ENCODE data around the gene CCDC120. TPM values are rescaled to one million over a fixed set of nuclear protein-coding genes. Genes with fewer than 3 reads are reported as not detected.

The CCDC120 gene
- total RNA-seq, result 10 to 100 TPM; 12.5 to 14.2 (median 13.0) TPM
- total RNA-seq (2013), result 1.5 TPM

DNA sequence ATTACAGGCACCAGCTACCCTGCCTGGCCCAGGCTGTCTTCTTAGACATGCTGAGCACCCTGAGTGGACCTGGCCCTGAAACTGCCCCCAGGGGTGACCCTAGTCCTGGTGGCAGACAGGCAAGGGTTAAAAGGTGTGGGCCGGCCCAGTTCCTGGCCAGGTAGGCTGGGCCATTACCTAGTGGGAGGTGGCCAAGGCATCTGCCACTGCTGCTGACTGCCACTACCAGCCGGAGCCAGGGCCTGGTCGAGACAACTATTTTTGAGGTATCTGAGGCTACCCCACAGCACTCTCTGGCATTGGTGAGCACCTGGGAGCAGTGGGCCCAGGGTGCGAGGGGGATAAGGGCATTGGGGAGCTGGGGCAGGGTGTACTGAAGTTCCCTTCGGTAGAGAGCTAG is at the start of gene CCDC120:
Gene CCDC120 (plus strand): TSS at position 206 of the 400 bp plus-strand sequence. CDS start 3,043 bp downstream, outside the sequence.
- Histone ChIP-seq H3K27ac (ENCODE audit: low read length) (no peak within 1 kb of the TSS), H3K4me1 (ENCODE audit: control insufficient read depth, insufficient read depth, low read length) (peaks cover 11% of the 10 kb centered on the region), H3K4me3 (ENCODE audit: low read length) (no peak within 1 kb of the TSS), H3K36me3 (ENCODE audit: control insufficient read depth, insufficient read depth, low read length) (no peaks in the 10 kb centered on the region), H3K27me3 (ENCODE audit: control insufficient read depth, insufficient read depth, low read length) (no peaks in the 10 kb centered on the region), H3K9me3 (ENCODE audit: control insufficient read depth, insufficient read depth, low read length) (no peaks in the 10 kb centered on the region)
- H3K4me3 Mint-ChIP-seq, result no peak within 1 kb of the TSS
- no peak within 1 kb of the TSS for H3K27ac Mint-ChIP-seq
- intact Hi-C loops (cut with micrococcal nuclease), result no loop called here
- no peaks in the 10 kb centered on the region for H3K27me3 Mint-ChIP-seq (ENCODE audit: low read depth in 2 of 2)
- no peak for DNase-seq
- TF ChIP-seq CTCF (IDR thresholded peaks at IDR 0.05), result no peak
- H3K36me3 Mint-ChIP-seq, result no peaks in the 10 kb centered on the region
- peaks cover 0 to 18% of the 10 kb centered on the region in 2 donors for H3K4me1 Mint-ChIP-seq
- no peak for ATAC-seq
- H3K9me3 Mint-ChIP-seq, result no peaks in the 10 kb centered on the region
- 97% methylated on average over 4 of the region's 5 CpGs for WGBS (ENCODE audit: insufficient coverage)

- Histone ChIP-seq H3K36me3 (ENCODE audit: control insufficient read depth, insufficient read depth, low read length) (no peaks in the 10 kb centered on the region), H3K9me3 (ENCODE audit: control insufficient read depth, insufficient read depth, low read length) (no peaks in the 10 kb centered on the region), H3K27ac (ENCODE audit: low read length) (no peak overlapping the region), H3K4me3 (ENCODE audit: low read length) (no peak overlapping the region), H3K4me1 (ENCODE audit: control insufficient read depth, insufficient read depth, low read length) (no peaks in the 10 kb centered on the region), H3K27me3 (ENCODE audit: control insufficient read depth, insufficient read depth, low read length) (no peaks in the 10 kb centered on the region)
- H3K4me1 Mint-ChIP-seq, result no peaks in the 10 kb centered on the region
- H3K9me3 Mint-ChIP-seq, result no peaks in the 10 kb centered on the region
- TF ChIP-seq CTCF (IDR thresholded peaks at IDR 0.05), result no peak
- WGBS (ENCODE audit: insufficient coverage), result 100% methylated on average over 1 of the region's 2 CpGs
- no peaks in the 10 kb centered on the region for H3K27me3 Mint-ChIP-seq (ENCODE audit: low read depth in 2 of 2)
- no peaks in the 10 kb centered on the region for H3K36me3 Mint-ChIP-seq
- DNase-seq (no peak), ATAC-seq (no peak)
- intact Hi-C loops (cut with micrococcal nuclease), result no loop called here
- no peak overlapping the region for H3K4me3 Mint-ChIP-seq
- no peak overlapping the region for H3K27ac Mint-ChIP-seq
Measured at GRCh38 chrX:49019050-49019449, 39.7 kb upstream of the CCDC120 start.

GRCh38 chrX:49019599-49020249 is 39.1 kb upstream of the CCDC120 start:
- intact Hi-C loops (cut with micrococcal nuclease), result no loop called here
- Mint-ChIP-seq H3K4me3 (no peak overlapping the region), H3K36me3 (no peaks in the 10 kb centered on the region), H3K9me3 (no peaks in the 10 kb centered on the region), H3K4me1 (no peaks in the 10 kb centered on the region), H3K27ac (no peak overlapping the region), H3K27me3 (ENCODE audit: low read depth in 2 of 2) (no peaks in the 10 kb centered on the region)
- TF ChIP-seq CTCF (IDR thresholded peaks at IDR 0.05), result no peak
- H3K27me3 ChIP-seq (ENCODE audit: control insufficient read depth, insufficient read depth, low read length), result no peaks in the 10 kb centered on the region
- no peak overlapping the region for H3K4me3 ChIP-seq (ENCODE audit: low read length)
- no peaks in the 10 kb centered on the region for H3K36me3 ChIP-seq (ENCODE audit: control insufficient read depth, insufficient read depth, low read length)
- DNase-seq (no peak), ATAC-seq (no peak)
- H3K9me3 ChIP-seq (ENCODE audit: control insufficient read depth, insufficient read depth, low read length), result no peaks in the 10 kb centered on the region
- 96% methylated on average over 7 of the region's 7 CpGs for WGBS (ENCODE audit: insufficient coverage)
- H3K27ac ChIP-seq (ENCODE audit: low read length), result no peak overlapping the region
- H3K4me1 ChIP-seq (ENCODE audit: control insufficient read depth, insufficient read depth, low read length), result no peaks in the 10 kb centered on the region

DNA sequence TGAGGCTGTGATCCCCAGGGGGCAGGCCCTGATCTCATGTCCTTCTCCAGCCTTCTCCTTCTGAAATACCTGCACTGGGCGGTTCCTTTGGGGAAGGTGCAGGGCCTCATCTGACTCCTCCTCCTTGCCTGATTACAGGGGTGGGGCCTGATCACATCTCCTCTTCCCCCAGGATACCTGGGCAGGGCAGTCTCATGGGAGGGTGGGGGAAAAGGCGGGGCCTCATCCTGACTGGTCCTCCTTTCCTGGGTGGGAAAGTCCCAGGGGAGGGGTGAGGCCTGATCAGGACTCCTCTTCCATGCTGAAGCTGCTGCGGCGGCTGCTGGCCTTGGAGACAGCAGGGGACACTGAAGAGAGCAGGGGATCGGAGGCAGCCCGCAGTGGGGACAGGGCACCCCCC is 28.9 kb upstream of the CCDC120 start:
- ATAC-seq (peak in 2 of 3 donors; percentile 12 to 15), DNase-seq (no peak)
- Mint-ChIP-seq H3K9me3 (no peaks in the 10 kb centered on the region), H3K36me3 (no peaks in the 10 kb centered on the region), H3K4me1 (no peaks in the 10 kb centered on the region), H3K27me3 (ENCODE audit: low read depth in 2 of 2) (no peaks in the 10 kb centered on the region), H3K4me3 (no peak overlapping the region), H3K27ac (no peak overlapping the region)
- WGBS (ENCODE audit: insufficient coverage), result 92% methylated on average over 4 of the region's 6 CpGs
- Histone ChIP-seq H3K4me3 (ENCODE audit: low read length) (no peak overlapping the region), H3K27me3 (ENCODE audit: control insufficient read depth, insufficient read depth, low read length) (no peaks in the 10 kb centered on the region), H3K4me1 (ENCODE audit: control insufficient read depth, insufficient read depth, low read length) (no peaks in the 10 kb centered on the region), H3K9me3 (ENCODE audit: control insufficient read depth, insufficient read depth, low read length) (no peaks in the 10 kb centered on the region), H3K27ac (ENCODE audit: low read length) (no peak overlapping the region), H3K36me3 (ENCODE audit: control insufficient read depth, insufficient read depth, low read length) (peaks cover 25% of the 10 kb centered on the region)
- intact Hi-C loops (cut with micrococcal nuclease), result no loop called here
- no peak for TF ChIP-seq CTCF (IDR thresholded peaks at IDR 0.05)

All from natural killer cell (primary cell).